Measurements from ENCODE around the gene POLR3B. TPM values are rescaled to one million over a fixed set of nuclear protein-coding genes. Genes with fewer than 3 reads are reported as not detected.

The POLR3B gene
- total RNA-seq, 4 donors from 2014 or later = 5.6 to 8.4 (median 7.7) TPM

GRCh38 chr12:106517314-106517713, 159.8 kb downstream of the POLR3B start:
- in situ Hi-C loops (cut with MboI; ENCODE audit: low pct_ligation_motif_present in 1 of 4, low pct_unique_long_range_greater_than_20kb in 1 of 4, low sequenced_read_pairs in 3 of 4) = no loop called here
- intact Hi-C loops (cut with DNase I; ENCODE audit: low total_unique reads) = no loop called here
- WGBS, 2 donors (ENCODE audit: low coverage in 1 of 2) = 72 to 100% methylated on average over 1 of the region's 1 CpG

GRCh38 chr12:106519607-106520021, 162.1 kb downstream of the POLR3B start:
- Histone ChIP-seq H3K4me3 (no peak overlapping the region), H3K27ac (no peak overlapping the region), H3K36me3 (no peaks in the 10 kb centered on the region), H3K4me1 (no peaks in the 10 kb centered on the region), H3K9me3 (no peaks in the 10 kb centered on the region), H3K27me3 (no peaks in the 10 kb centered on the region)
- no peak for DNase-seq
- intact Hi-C loops (cut with DNase I; ENCODE audit: low total_unique reads) (no loop called here), in situ Hi-C loops (cut with MboI; ENCODE audit: low pct_ligation_motif_present in 1 of 4, low pct_unique_long_range_greater_than_20kb in 1 of 4, low sequenced_read_pairs in 3 of 4) (no loop called here)
- TF ChIP-seq CTCF (IDR thresholded peaks at IDR 0.05) (no peak), EP300 (IDR thresholded peaks at IDR 0.05; ENCODE audit: low read depth) (no peak), POLR2A (IDR thresholded peaks at IDR 0.05) (no peak), POLR2AphosphoS5 (IDR thresholded peaks at IDR 0.05) (no peak)
- 60 to 62% methylated on average over 8 to 9 of the region's 9 CpGs for WGBS, 2 donors (ENCODE audit: low coverage in 1 of 2)

More at GRCh38 chr12:106517314-106517713, 159.8 kb downstream of the POLR3B start:
- H3K27ac ChIP-seq = no peak overlapping the region
- H3K9me3 ChIP-seq = no peaks in the 10 kb centered on the region
- DNase-seq = no peak
- no peaks in the 10 kb centered on the region for H3K27me3 ChIP-seq
- no peaks in the 10 kb centered on the region for H3K36me3 ChIP-seq
- H3K4me3 ChIP-seq = no peak overlapping the region
- H3K4me1 ChIP-seq = no peaks in the 10 kb centered on the region
- TF ChIP-seq POLR2A (IDR thresholded peaks at IDR 0.05) (no peak), POLR2AphosphoS5 (IDR thresholded peaks at IDR 0.05) (no peak), CTCF (IDR thresholded peaks at IDR 0.05) (no peak), EP300 (IDR thresholded peaks at IDR 0.05; ENCODE audit: low read depth) (no peak)

GRCh38 chr12:106521901-106522300, 164.4 kb downstream of the POLR3B start:
- Histone ChIP-seq H3K9me3 (no peaks in the 10 kb centered on the region), H3K36me3 (no peaks in the 10 kb centered on the region), H3K4me1 (no peaks in the 10 kb centered on the region), H3K4me3 (no peak overlapping the region), H3K27me3 (no peaks in the 10 kb centered on the region), H3K27ac (no peak overlapping the region)
- intact Hi-C loops (cut with DNase I; ENCODE audit: low total_unique reads) (no loop called here), in situ Hi-C loops (cut with MboI; ENCODE audit: low pct_ligation_motif_present in 1 of 4, low pct_unique_long_range_greater_than_20kb in 1 of 4, low sequenced_read_pairs in 3 of 4) (no loop called here)
- TF ChIP-seq POLR2AphosphoS5 (IDR thresholded peaks at IDR 0.05) (no peak), EP300 (IDR thresholded peaks at IDR 0.05; ENCODE audit: low read depth) (no peak), POLR2A (IDR thresholded peaks at IDR 0.05) (no peak), CTCF (IDR thresholded peaks at IDR 0.05) (no peak)
- DNase-seq = no peak
- 63 to 85% methylated on average over 2 to 4 of the region's 4 CpGs for WGBS, 2 donors (ENCODE audit: low coverage in 1 of 2)

GRCh38 chr12:106522708-106523107, 165.2 kb downstream of the POLR3B start:
- Histone ChIP-seq H3K27me3 (no peaks in the 10 kb centered on the region), H3K4me1 (no peaks in the 10 kb centered on the region), H3K9me3 (no peaks in the 10 kb centered on the region), H3K4me3 (no peak overlapping the region), H3K36me3 (no peaks in the 10 kb centered on the region), H3K27ac (no peak overlapping the region)
- no peak for DNase-seq
- intact Hi-C loops (cut with DNase I; ENCODE audit: low total_unique reads) (no loop called here), in situ Hi-C loops (cut with MboI; ENCODE audit: low pct_ligation_motif_present in 1 of 4, low pct_unique_long_range_greater_than_20kb in 1 of 4, low sequenced_read_pairs in 3 of 4) (no loop called here)
- TF ChIP-seq CTCF (IDR thresholded peaks at IDR 0.05) (no peak), POLR2A (IDR thresholded peaks at IDR 0.05) (no peak), POLR2AphosphoS5 (IDR thresholded peaks at IDR 0.05) (no peak), EP300 (IDR thresholded peaks at IDR 0.05; ENCODE audit: low read depth) (no peak)
- WGBS, 2 donors (ENCODE audit: low coverage in 1 of 2) = 69% methylated on average over 3 of the region's 3 CpGs; no CpG with 5 or more reads in 1 of the 2 donors

All from transverse colon (tissue), 4 donors.